ENCODE measurements around the gene KCNAB1. TPM values are rescaled to one million over a fixed set of nuclear protein-coding genes. Genes with fewer than 3 reads are reported as not detected.

Gene KCNAB1
- total RNA-seq, 1 donor from 2014 or later = 3.2 TPM

DNA sequence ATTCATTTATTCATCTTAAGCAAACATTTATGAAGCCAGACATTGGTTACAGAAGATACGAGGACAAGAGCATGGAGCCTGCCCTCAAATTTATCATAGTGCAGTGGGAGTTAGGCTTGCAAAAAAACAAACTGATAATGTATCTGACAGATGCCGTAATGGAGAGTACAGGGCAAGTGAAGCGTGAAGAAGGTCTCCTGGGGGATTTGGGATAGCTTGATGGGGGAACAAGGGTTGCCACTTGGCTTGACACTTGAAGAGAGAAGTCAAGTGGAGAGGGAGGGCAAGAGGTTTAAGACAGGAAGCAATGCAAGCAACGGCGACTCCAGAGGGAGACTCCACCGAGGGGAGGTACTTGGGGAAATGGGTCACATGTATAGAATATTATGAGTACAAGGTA, 305.3 kb downstream of the KCNAB1 start:
- DNase-seq = no peak
- Histone ChIP-seq H3K4me3 (no peak overlapping the region), H3K27me3 (no peaks in the 10 kb centered on the region), H3K27ac (no peak overlapping the region), H3K36me3 (no peaks in the 10 kb centered on the region), H3K9me3 (no peaks in the 10 kb centered on the region), H3K4me1 (no peaks in the 10 kb centered on the region)
- no peak for TF ChIP-seq CTCF (IDR thresholded peaks at IDR 0.05)
- no peak for ATAC-seq
- intact Hi-C loops (cut with DNase I) = no loop called here

GRCh38 chr3:156429125-156429524, 308.7 kb downstream of the KCNAB1 start:
- H3K4me3 ChIP-seq = no peak overlapping the region
- intact Hi-C loops (cut with DNase I) = no loop called here
- no peaks in the 10 kb centered on the region for H3K9me3 ChIP-seq
- no peak for DNase-seq
- H3K27me3 ChIP-seq = no peaks in the 10 kb centered on the region
- no peak overlapping the region for H3K27ac ChIP-seq
- no peaks in the 10 kb centered on the region for H3K4me1 ChIP-seq
- no peak for ATAC-seq
- no peaks in the 10 kb centered on the region for H3K36me3 ChIP-seq
- no peak for TF ChIP-seq CTCF (IDR thresholded peaks at IDR 0.05)

DNA sequence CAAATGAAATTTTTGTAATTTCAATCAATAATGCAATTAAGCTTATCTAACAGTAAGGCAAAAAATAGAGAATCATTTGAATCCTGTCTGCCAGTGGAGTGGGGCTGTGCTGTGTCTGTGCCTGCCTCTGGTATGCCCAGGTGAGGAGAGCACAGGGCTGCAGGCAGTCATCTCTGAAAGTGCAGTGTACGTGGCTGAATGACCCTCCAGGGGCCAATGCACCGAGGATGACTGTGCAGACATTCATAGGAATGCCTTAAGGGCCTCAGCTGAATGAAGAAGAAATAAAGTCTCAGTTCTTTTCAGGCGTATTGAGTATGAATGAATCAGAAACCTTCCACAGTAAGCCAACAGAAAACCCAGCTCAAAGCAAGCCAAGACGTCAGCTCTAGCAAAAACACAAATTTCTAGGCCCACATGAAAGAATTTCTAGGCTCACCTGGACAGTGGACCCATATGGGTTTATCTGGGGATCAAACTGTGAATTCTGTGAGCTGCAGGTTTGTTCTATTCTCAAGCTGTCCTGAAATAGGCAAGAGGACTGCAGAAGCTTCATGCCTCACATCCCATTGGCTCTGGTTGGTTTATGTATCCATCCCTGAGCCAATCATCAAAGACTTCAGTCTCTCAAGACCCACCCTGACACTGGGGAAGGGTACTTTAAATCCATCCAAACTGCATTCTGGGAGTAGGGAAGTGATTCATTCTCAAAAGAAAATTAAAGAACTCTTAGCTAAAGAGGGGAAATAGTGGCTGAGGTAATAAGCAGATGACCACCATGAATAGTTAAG, 311.2 kb downstream of the KCNAB1 start:
- no peak for TF ChIP-seq CTCF (IDR thresholded peaks at IDR 0.05)
- DNase-seq (no peak), ATAC-seq (no peak)
- H3K4me3 ChIP-seq = no peak overlapping the region
- no peaks in the 10 kb centered on the region for H3K9me3 ChIP-seq
- intact Hi-C loops (cut with DNase I) = no loop called here
- no peaks in the 10 kb centered on the region for H3K27me3 ChIP-seq
- no peaks in the 10 kb centered on the region for H3K4me1 ChIP-seq
- no peak overlapping the region for H3K27ac ChIP-seq
- no peaks in the 10 kb centered on the region for H3K36me3 ChIP-seq

DNA sequence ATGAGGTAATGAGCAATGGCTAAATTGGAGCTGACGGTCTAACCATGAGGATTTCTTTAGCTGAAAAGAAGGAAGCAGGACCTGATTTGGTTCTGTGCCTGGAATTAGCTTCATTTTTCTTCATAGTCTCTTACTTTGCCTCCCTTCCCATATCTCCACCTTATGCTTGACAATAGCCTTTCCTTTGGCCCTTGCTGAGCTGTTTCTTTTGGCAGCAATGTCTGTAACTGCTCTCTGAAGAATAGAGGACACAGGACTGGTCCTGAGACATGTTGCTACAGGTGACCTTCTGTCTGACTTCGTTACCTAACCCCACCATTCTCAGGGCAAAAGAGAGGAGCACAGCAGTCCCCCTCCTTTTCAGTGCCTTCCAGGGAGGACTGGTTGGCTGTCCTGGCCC, 312.2 kb downstream of the KCNAB1 start:
- no peak overlapping the region for H3K27ac ChIP-seq
- TF ChIP-seq CTCF (IDR thresholded peaks at IDR 0.05) = no peak
- H3K9me3 ChIP-seq = no peaks in the 10 kb centered on the region
- H3K4me3 ChIP-seq = no peak overlapping the region
- intact Hi-C loops (cut with DNase I) = no loop called here
- no peaks in the 10 kb centered on the region for H3K27me3 ChIP-seq
- no peaks in the 10 kb centered on the region for H3K36me3 ChIP-seq
- ATAC-seq (no peak), DNase-seq (no peak)
- H3K4me1 ChIP-seq = no peaks in the 10 kb centered on the region

- Histone ChIP-seq H3K36me3 (no peaks in the 10 kb centered on the region), H3K27me3 (no peaks in the 10 kb centered on the region), H3K4me1 (no peaks in the 10 kb centered on the region), H3K9me3 (no peaks in the 10 kb centered on the region), H3K27ac (no peak overlapping the region), H3K4me3 (no peak overlapping the region)
- ATAC-seq = no peak
- DNase-seq = no peak
- no peak for TF ChIP-seq CTCF (IDR thresholded peaks at IDR 0.05)
- intact Hi-C loops (cut with DNase I) = no loop called here
These were observed 312.8 kb downstream of the KCNAB1 start for GRCh38 chr3:156433138-156433537.

DNA sequence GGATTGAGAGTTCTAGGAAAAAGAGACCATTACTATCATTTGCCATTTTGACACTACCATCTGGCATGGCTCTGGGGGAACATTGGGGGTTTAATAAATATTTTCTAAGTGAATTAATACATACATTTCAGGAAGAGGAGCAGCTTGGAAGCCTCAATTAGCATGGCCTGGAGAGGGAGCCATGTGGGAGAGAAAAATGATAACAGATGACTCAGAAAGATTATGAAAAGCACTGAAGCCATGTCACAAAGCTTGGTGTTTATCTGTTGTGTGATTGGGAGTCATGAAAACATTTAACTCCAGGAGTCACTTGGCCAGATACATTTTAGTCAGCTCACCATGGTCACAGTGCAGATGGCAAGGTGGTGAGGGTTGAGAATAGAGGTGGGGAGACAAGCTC, 313.5 kb downstream of the KCNAB1 start:
- H3K4me3 ChIP-seq = no peak overlapping the region
- H3K27ac ChIP-seq = no peak overlapping the region
- TF ChIP-seq CTCF (IDR thresholded peaks at IDR 0.05) = no peak
- no peaks in the 10 kb centered on the region for H3K36me3 ChIP-seq
- ATAC-seq (no peak), DNase-seq (no peak)
- intact Hi-C loops (cut with DNase I) = no loop called here
- no peaks in the 10 kb centered on the region for H3K9me3 ChIP-seq
- H3K4me1 ChIP-seq = no peaks in the 10 kb centered on the region
- H3K27me3 ChIP-seq = no peaks in the 10 kb centered on the region
